ENCODE measurements around the gene ACOX3. TPM values are rescaled to one million over a fixed set of nuclear protein-coding genes. Genes with fewer than 3 reads are reported as not detected.

The ACOX3 gene
- total and polyA plus RNA-seq, 2 donors (not counting 1 experiment from before 2014, with no cell fraction given): 6.8 to 23.8 TPM

DNA sequence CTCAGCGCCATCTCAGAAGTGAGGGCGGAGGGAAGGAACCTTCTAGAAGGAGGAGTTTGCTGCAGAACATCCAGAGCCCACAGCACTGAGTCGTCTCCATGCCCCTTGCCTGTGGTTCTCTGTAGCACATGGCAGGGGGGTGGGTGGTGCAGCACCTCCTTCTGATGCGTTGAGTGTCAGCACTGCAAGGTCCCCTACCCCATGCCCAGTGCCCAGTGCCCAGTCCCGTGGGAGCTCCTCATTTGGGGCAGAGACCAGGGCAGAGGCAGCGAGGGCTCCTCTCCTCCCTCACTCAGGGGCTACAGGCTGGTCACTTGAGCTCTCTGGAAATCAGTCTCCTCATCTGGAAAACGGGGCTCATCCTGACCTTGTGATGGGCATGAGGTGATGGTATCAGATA, 92.9 kb downstream of the ACOX3 start:
- no peaks in the 10 kb centered on the region for H4K20me1 ChIP-seq (ENCODE audit: control insufficient read depth, extremely low read depth, insufficient read depth, low read length)
- H3K9ac ChIP-seq (ENCODE audit: insufficient read depth, low read length): no peak overlapping the region
- no peaks in the 10 kb centered on the region for H3K79me2 ChIP-seq (ENCODE audit: control insufficient read depth, insufficient read depth, low read length)
- no peak overlapping the region for H3K27ac ChIP-seq (ENCODE audit: insufficient read depth, low read length)
- no peaks in the 10 kb centered on the region for H3K9me3 ChIP-seq (ENCODE audit: control insufficient read depth, insufficient read depth, low read depth, low read length)
- TF ChIP-seq CTCF (conservative IDR thresholded peaks at IDR 0.05 in 1 of 2, IDR thresholded peaks at IDR 0.05 in 1 of 2; ENCODE audit: low read depth in 1 of 2, low read length in 2 of 2): no peak
- TF ChIP-seq EZH2 (IDR thresholded peaks at IDR 0.05; ENCODE audit: low read length, missing control alignments): no peak
- H3K4me3 ChIP-seq (replicated peaks in 1 of 4; ENCODE audit: control extremely low read depth in 1 of 4, insufficient read depth in 1 of 4, low read depth in 3 of 4, low read length in 4 of 4): no peak overlapping the region
- H3K36me3 ChIP-seq (ENCODE audit: control insufficient read depth, insufficient read depth, low read length): no peaks in the 10 kb centered on the region
- peaks cover 6% of the 10 kb centered on the region for H3K27me3 ChIP-seq (ENCODE audit: control insufficient read depth, insufficient read depth, low read length)
- no peak for DNase-seq (ENCODE audit: low read depth in 2 of 2)
- no peaks in the 10 kb centered on the region for H3K4me1 ChIP-seq (ENCODE audit: control insufficient read depth, extremely low read depth, insufficient read depth, low read length)
- no peak overlapping the region for H3K4me2 ChIP-seq (ENCODE audit: extremely low read depth, insufficient read depth, low read length)
- no peak overlapping the region for H2AFZ ChIP-seq (ENCODE audit: low read length)

DNA sequence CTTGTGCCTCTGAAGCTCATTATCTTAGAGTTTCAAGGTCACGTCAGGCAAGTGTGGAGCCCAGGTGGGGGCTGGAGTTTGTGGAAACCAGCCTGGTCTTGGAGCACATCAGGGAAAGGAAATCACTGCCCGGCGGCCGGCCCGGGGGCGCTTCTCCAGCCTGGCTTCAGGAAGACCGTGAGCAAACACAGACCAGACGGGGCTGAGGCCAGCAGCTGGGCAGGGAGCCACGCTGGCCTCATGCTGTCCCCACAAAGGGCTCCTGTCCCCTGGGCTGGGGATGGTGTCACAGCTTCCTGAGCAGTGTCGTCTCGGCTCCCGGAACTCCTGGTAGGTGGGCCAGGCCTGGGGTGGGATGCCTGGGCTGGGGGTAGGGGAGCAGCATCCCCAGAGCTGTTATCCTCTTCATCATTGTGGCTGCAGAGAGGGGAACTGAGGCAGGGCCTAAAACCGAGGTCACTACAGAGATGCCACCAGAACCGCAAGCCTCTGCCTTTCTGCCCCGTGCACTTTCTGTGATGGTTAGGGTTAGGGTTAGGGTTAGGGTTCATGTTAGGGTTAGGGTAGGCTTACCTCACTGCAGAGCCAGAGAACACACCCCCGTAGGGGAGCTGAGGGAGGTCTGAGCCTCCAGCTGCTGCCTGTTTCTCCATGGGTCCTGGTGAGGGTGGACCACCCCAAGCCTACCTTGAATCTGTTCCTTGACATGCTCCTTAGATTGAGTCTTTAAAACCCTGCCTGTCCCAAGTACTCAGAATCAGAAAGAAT, 93.5 kb downstream of the ACOX3 start:
- no peak overlapping the region for H3K4me3 ChIP-seq (replicated peaks in 1 of 4; ENCODE audit: control extremely low read depth in 1 of 4, insufficient read depth in 1 of 4, low read depth in 3 of 4, low read length in 4 of 4)
- no peak for TF ChIP-seq CTCF (conservative IDR thresholded peaks at IDR 0.05 in 1 of 2, IDR thresholded peaks at IDR 0.05 in 1 of 2; ENCODE audit: low read depth in 1 of 2, low read length in 2 of 2)
- no peak for DNase-seq (ENCODE audit: low read depth in 2 of 2)

DNA sequence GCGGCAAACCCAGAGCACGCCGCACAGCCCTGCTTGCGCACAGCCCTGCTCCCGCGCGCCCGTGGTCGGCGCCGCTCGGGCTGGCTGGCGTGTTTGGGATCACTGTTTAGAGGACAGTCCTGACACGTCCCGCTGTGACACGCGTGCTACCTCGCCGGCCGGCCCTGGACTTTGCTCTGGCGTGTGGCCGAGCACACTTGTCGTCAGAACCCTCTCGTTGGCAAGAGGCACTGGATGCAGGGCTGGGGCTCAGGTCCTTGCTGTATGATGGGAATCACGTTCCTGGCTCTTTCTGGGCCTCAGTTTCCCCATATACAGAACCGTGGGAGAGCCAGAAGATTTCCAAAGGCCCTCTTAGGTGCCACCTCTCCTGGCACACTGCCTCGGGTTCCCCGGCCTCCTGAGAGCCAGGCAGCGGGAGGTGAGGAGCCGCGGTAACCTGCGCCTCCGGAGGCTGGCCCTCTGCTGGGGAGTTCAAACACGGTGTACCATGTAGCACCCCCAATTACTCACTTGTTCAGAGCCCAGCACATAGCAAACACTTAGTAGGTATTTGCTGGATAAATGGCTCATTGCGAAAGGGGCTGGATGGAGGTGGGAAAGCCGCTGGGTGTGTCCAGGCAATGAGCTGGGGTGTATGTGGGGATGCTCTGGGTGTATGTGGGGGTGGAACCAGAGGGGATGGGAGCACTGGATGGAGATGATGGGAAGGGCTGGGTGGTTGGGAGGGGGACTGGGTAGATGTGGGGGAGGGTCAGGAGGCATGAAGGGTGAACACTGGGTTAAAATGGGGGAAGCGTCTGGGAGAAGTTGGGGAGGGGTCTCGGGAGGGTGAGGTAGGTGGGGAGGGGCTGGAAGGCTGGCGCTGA, 94.3 kb downstream of the ACOX3 start:
- H4K20me1 ChIP-seq (ENCODE audit: control insufficient read depth, extremely low read depth, insufficient read depth, low read length): no peaks in the 10 kb centered on the region

More for the DNA sequence above, 93.5 kb downstream of the ACOX3 start:
- Histone ChIP-seq H2AFZ (ENCODE audit: low read length) (no peak overlapping the region), H3K4me2 (ENCODE audit: extremely low read depth, insufficient read depth, low read length) (no peak overlapping the region), H3K9ac (ENCODE audit: insufficient read depth, low read length) (no peak overlapping the region), H3K27me3 (ENCODE audit: control insufficient read depth, insufficient read depth, low read length) (peaks cover 2% of the 10 kb centered on the region), H3K4me1 (ENCODE audit: control insufficient read depth, extremely low read depth, insufficient read depth, low read length) (no peaks in the 10 kb centered on the region), H3K36me3 (ENCODE audit: control insufficient read depth, insufficient read depth, low read length) (no peaks in the 10 kb centered on the region), H3K27ac (ENCODE audit: insufficient read depth, low read length) (no peak overlapping the region), H3K79me2 (ENCODE audit: control insufficient read depth, insufficient read depth, low read length) (no peaks in the 10 kb centered on the region), H3K9me3 (ENCODE audit: control insufficient read depth, insufficient read depth, low read depth, low read length) (no peaks in the 10 kb centered on the region), H4K20me1 (ENCODE audit: control insufficient read depth, extremely low read depth, insufficient read depth, low read length) (no peaks in the 10 kb centered on the region)

More for the DNA sequence above, 94.3 kb downstream of the ACOX3 start:
- Histone ChIP-seq H3K4me2 (ENCODE audit: extremely low read depth, insufficient read depth, low read length) (no peak overlapping the region), H3K4me3 (replicated peaks in 1 of 4; ENCODE audit: control extremely low read depth in 1 of 4, insufficient read depth in 1 of 4, low read depth in 3 of 4, low read length in 4 of 4) (no peak overlapping the region), H3K36me3 (ENCODE audit: control insufficient read depth, insufficient read depth, low read length) (no peaks in the 10 kb centered on the region), H3K27ac (ENCODE audit: insufficient read depth, low read length) (no peak overlapping the region), H3K27me3 (ENCODE audit: control insufficient read depth, insufficient read depth, low read length) (no peaks in the 10 kb centered on the region), H3K9ac (ENCODE audit: insufficient read depth, low read length) (no peak overlapping the region), H2AFZ (ENCODE audit: low read length) (no peak overlapping the region), H3K9me3 (ENCODE audit: control insufficient read depth, insufficient read depth, low read depth, low read length) (no peaks in the 10 kb centered on the region), H3K4me1 (ENCODE audit: control insufficient read depth, extremely low read depth, insufficient read depth, low read length) (no peaks in the 10 kb centered on the region), H3K79me2 (ENCODE audit: control insufficient read depth, insufficient read depth, low read length) (no peaks in the 10 kb centered on the region)
- TF ChIP-seq EZH2 (IDR thresholded peaks at IDR 0.05; ENCODE audit: low read length, missing control alignments) (no peak), CTCF (conservative IDR thresholded peaks at IDR 0.05 in 1 of 2, IDR thresholded peaks at IDR 0.05 in 1 of 2; ENCODE audit: low read depth in 1 of 2, low read length in 2 of 2) (no peak)
- DNase-seq (ENCODE audit: low read depth in 2 of 2): no peak

Measured in fibroblast of lung (primary cell).